Midbrain (tissue), 1 donor: ENCODE results near the gene CACNA1G.

Experiments used
- DNase-seq: peaks from one replicate; lab custom pipeline; 2025; lab: John Stamatoyannopoulos, UW

CACNA1G gene

DNA sequence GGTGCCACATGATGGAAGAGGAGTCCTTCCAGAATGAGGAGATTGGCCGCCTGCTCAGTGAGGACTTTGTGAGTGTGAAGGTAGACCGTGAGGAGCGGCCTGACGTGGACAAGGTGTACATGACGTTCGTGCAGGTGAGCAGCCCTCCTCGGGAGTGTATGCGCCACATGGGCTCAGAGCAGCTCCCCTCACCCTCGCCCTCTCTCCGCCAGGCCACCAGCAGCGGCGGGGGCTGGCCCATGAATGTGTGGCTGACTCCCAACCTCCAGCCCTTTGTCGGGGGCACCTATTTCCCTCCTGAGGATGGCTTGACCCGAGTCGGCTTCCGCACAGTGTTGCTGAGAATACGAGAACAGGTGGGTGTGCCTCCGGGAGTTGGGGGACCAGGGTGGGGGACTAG is 11.7 kb upstream of the CACNA1G start:
- no peak for DNase-seq

DNA sequence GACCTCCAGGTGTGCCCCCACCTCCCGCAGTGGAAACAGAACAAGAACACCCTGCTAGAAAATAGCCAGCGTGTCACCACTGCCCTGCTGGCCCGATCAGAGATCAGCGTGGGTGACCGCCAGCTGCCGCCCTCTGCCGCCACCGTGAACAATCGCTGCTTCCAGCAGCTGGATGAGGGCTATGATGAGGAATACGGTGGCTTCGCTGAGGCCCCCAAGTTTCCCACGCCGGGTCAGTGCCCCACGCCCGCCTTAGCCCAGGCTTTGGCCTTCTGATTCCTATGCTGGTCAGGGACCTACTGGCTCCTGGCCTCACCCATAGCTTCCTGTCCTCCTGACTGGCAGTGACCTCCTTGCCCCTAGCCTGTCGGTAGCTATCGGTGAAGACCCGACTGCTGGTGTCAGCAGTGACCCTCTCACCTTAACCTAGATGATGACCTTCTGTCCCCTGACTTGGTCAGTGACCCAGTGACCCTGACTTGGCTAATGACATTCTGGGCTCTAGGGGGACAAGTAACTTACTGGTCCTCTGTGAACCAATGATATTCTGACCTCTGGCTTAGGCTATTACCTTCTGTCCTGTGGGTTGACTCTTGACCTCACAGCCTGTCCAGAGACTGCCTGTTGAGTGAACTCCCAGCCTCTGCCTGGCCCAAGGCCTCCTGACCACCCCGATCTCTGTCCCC is 11.1 kb upstream of the CACNA1G start:
- DNase-seq, result no peak

DNA sequence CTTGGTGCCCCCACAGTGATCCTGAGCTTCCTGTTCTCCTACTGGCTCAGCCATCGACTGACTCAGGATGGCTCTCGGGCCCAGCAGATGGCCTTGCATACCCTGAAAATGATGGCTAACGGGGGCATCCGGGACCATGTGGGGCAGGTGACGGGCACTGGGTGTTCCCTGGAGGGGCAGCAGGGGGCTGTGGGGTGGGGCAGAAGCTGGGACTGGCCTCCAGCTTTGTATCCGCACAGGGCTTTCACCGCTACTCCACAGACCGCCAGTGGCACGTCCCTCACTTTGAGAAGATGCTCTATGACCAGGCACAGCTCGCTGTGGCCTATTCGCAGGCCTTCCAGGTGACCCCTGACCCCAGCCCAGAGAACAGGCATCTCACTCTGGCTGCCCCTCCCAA is 10.5 kb upstream of the CACNA1G start:
- DNase-seq, result no peak

DNA sequence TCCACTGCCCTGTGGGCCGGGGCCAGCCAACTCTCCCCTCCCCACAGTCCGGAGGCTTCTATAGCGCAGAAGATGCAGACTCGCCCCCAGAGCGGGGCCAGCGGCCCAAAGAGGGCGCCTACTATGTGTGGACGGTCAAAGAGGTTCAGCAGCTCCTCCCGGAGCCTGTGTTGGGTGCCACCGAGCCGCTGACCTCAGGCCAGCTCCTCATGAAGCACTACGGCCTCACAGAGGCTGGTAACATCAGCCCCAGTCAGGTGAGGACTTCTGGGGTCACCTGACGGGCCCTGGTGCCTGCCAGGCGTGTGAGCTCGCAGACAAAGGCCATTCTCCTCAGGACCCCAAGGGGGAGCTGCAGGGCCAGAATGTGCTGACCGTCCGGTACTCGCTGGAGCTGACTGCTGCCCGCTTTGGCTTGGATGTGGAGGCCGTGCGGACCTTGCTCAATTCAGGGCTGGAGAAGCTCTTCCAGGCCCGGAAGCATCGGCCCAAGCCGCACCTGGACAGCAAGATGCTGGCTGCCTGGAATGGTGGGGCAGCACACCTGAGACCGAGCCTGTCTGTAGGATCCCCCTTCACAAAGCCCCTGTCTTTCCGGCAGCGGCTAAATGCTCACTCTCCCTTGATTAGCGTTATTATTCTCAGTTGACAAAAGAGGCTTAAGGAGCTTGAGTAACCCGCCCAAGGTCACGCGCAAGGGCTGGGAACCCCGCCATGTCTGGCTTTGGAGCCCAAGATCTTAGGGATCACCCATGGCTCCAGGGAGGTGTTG is 9.7 kb upstream of the CACNA1G start:
- peak; percentile 78 for DNase-seq

DNA sequence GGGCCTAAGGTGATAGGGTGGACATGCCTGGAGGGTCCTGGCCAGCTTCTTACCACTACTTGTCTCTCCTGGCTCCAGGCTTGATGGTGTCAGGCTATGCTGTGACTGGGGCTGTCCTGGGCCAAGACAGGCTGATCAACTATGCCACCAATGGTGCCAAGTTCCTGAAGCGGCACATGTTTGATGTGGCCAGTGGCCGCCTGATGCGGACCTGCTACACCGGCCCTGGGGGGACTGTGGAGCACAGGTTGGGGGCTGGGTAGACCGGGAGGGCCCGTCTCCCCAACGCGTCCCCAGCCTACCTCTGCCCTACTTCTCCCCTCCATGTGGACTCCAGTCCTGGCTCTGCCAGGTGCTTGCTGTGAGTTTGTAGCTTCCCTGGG is 9.1 kb upstream of the CACNA1G start:
- DNase-seq, result no peak

DNA sequence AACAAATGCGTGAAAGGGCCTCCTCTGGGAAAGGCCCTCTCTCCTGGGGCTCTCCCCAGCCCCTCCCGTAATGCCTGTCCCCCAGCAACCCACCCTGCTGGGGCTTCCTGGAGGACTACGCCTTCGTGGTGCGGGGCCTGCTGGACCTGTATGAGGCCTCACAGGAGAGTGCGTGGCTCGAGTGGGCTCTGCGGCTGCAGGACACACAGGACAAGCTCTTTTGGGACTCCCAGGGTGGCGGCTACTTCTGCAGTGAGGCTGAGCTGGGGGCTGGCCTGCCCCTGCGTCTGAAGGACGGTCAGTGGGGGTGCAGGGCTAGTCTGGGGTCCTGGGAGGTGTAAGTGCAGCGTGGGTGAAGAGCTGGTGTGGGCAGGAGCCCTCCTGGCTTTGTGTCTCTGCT is 8.6 kb upstream of the CACNA1G start:
- DNase-seq, result no peak

DNA sequence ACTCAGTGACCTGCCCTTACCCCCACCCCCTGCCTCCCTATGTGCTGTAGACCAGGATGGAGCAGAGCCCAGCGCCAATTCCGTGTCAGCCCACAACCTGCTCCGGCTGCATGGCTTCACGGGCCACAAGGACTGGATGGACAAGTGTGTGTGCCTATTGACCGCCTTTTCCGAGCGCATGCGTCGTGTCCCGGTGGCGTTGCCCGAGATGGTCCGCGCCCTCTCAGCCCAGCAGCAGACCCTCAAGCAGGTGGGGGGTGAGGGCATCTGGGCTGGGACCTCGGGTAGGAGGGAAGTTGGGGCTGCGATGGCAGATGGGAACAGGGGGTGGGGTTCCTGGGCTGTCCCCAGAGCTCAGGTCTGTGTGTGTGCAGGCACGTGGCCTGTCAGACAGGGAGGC is 6.3 kb upstream of the CACNA1G start:
- DNase-seq, result no peak

DNA sequence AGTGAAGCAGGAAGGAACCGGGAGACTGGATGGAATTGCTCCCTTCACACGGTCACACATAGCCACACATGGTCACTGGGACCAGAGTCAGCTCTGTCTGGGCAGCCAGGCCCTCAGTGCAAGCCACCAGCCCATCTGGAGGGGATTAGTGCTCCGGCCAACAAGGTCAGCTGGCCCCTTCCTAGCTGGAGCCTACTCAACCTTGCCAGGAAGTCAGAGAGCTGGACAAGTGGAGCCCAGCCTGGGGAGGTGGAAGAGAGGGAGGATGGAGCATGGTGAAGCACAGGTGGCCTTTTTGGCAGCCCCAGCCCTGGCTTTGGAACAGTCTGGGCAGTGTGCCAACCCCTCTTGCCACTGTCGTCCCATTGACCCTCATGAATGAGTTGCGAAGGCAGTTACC is 3.7 kb upstream of the CACNA1G start:
- no peak for DNase-seq

DNA sequence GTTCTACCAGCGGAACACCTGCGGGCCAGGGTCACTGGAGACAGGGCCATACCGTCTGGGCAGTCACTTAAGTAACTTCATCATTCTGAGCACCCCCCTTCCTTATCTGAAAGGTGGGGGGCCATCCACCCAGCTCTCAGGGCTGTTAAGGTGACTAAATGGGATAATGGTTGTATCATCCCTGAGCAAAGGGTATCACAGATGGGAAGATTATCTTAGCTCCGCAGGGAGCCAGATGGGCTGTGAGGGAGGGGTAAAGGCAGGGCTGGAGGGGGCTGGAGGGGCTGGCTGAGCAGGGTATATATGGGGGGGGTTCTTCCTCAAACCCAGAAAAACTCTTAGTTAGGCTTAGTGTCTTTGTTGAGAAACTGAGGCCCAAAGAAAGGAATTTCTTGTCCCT is 2.9 kb upstream of the CACNA1G start:
- DNase-seq, result no peak

DNA sequence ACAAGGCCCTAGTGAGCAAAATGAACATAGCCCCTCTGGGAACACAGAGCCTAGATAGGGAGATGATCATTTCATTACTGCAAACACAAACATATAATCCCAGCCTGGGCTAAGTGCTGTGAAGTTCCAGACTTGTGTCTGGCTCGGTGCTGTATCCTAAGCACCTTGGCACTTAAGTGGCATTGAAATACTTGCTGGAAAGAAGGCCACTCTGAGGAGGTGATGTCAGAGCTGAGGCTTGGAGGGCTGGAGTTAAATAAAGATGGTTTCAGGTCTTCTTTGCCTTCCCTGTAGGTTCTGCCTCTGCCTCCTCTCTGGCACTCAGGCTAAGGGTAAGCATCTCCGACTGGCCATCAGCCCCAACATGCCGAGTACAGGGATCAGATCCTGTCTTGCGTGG is 2.4 kb upstream of the CACNA1G start:
- no peak for DNase-seq

DNA sequence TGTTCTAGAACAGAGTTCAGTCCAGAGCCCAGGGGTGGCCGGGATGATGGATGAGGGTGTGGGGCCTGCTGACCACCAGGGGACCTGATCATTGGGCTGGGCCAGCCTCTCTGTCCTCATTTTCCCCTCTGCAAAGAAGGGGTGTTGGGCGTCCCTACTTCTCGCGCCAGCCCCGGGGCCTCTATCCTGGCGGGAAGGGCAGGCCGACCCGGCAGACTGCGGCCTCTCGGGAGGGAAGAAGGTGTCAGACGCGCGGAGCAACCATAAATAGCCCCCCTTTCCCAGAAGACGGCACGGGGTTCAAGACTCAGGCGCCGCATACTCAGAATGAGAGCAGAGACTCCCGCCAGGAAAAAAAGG is 2.0 kb upstream of the CACNA1G start:
- DNase-seq, result no peak

DNA sequence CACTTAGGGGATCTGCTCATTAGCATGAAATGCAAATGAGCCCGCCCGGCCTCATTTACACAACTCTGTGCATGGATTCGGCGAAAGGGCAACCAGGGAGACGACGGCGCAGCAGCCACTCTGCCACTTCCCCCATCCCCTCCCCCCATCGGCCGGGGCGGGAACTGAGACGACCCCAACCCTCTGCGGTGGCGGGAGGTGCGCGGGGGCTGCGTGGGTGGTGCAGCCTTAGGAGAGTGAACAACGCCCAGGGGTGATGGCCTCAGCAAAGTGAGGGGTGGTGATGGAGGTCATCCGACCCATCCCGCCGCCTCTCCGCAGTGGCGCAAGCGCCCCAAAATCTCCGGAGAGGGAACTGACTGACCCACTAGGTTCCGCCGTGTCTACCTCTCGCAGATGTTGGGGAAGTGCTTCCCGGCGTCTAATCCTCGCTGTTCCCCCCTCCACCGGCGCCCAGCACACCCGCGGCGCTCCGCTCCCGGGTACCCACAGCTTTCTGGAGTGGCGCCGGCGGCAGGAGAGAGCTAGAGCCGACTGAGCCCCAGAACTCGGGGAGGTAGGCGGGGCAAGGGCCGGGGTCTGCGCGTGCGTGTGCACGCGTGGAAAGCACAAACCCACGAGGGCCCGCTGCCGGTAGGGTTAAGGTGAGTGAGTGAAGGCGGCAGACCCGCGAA is 1.4 kb upstream of the CACNA1G start:
- DNase-seq, result no peak

DNA sequence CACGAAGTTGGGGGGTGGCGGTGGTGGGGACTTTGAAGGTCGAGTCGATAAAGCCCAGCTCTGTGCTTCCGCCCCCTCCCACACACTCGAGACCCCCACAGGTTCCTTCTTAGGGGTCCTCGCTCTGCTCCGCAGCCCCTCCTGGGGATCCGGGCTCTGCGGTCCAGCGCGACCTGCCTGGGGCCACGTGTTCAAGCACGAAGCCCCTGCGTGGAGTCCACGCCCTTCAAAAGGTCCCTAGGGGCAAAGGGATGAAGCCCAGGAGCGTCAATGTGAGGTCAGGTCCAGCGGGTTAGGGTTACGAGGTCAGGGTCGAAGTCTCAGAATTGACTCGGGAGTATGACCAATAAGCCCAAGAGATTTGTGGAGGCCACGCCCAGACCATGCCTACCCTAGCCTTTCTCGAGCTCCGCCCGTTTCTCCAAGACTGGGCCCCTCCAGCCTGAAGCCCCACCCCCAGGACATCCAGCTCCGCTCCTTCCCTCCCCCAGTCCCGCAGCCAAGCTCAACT is 786 bp upstream of the CACNA1G start:
- DNase-seq, result no peak

DNA sequence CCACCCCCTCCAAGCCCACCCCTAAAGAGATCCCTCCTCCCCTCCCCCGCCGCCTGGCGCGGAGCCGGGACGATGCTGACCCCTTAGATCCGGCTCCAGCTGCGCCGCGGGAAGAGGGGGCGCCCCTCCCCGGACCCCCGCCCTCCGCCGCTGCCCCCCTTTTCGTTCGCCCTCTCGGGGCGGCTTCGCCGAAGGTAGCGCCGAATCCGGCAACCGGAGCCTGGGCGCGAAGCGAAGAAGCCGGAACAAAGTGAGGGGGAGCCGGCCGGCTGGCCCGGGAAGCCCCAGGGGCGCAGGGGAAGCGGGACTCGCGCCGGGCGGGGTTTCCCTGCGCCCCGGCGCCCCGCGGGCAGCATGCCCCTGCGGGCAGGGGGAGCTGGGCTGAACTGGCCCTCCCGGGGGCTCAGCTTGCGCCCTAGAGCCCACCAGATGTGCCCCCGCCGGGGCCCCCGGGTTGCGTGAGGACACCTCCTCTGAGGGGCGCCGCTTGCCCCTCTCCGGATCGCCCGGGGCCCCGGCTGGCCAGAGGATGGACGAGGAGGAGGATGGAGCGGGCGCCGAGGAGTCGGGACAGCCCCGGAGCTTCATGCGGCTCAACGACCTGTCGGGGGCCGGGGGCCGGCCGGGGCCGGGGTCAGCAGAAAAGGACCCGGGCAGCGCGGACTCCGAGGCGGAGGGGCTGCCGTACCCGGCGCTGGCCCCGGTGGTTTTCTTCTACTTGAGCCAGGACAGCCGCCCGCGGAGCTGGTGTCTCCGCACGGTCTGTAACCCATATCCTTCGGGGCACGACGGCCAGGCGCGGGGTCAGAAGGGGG is 623 bp downstream of the CACNA1G start:
- DNase-seq, result no peak

DNA sequence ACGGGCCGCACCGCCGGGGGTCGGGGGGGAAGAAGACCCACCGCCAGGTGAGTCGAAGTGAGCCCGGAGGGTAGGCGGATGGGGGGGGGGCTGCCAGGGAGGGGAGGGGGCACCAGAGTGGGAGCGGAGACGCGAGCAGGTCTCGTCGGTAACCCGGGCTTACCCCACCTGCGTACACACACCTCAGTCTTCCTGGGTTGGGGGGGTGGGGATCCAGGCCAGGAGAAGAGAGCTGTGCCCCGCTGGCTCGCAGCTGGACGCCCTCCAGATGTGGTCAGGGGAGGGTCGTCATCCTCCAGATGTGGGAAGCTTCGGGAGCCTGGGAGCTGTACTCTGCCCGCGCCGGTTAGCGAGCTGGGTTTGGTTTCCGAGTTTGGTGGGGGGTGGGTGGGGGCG is 1.2 kb downstream of the CACNA1G start:
- DNase-seq, result no peak

DNA sequence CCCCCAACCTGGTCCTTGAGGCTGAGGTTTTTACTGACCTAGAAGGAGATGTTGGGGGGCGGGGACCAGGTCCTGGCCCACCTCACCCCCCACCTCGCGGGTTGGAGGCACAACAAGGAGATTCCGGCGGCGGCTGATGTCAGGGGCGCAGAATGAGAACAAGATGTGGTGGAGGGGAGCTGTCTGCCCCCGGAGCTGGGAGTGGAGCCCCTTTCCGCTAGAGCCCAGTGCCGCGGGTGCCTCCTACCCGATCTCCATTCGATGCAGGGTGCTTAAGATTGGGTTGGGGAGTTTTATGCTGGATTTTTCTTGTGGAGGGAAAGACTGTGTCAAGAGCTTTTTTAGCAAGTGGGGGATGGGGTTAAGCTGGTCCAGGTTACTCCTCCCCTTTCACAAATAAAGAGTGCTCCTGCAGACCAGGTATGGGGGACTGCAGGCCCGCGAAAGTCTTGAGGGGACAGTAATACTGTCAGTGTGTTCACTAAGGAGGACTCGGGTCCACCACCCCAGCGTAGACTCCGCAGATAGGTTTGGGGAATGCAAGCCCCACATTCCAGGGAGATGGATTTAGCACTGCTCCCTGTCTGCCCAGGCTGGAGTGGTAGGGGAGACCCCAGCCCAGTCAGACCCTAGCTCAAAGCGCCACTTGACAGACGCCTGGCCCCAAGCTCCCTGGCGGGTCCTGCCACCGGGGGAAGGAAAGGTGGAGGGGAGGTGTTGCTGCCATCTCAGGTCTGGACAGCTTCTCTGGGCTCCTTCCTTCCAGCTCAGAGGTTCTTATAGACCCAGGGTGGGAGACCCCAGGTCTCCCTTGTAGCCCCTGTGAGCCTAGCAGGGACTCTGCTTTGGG is 2.0 kb downstream of the CACNA1G start:
- DNase-seq, result no peak

DNA sequence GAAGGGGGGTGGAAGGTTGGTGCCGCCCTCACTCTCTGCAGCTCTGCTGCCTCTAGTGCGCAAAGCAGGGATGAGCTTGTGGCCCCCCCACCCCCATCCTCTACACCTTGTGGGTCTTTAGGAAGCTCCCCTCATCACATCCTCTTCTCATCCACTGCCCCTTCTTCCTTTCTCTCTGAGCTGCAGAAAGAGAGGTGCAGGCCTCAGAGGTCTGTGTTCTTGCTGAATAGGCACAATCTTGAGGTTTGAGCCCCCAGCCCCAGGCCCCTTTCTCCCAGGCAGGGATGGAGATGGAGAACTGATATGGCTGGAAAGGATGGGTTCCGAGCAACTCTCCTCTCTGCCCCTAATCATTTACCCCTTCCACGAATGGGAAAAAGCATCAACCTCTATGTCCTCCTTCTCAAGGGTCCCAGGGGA is 2.6 kb downstream of the CACNA1G start:
- no peak for DNase-seq

DNA sequence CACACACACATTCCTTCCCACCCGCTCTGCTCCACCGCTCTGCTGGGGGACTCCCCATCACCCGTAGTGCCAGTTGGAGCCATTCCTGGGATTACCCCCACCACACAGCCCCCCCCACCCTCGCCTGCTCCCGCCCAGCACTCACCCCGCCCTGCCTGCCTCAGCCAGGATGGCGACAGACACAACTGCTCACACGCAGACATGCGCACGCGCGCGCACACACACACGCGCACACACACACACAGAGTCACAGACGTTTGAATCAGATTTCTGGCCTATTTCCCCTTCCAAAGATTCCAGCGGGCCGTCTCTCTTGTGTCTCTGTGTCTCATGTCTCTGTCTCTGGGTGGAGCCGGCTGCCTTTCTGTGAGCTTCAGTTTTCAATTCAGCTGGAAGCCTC is 4.4 kb downstream of the CACNA1G start:
- no peak for DNase-seq

DNA sequence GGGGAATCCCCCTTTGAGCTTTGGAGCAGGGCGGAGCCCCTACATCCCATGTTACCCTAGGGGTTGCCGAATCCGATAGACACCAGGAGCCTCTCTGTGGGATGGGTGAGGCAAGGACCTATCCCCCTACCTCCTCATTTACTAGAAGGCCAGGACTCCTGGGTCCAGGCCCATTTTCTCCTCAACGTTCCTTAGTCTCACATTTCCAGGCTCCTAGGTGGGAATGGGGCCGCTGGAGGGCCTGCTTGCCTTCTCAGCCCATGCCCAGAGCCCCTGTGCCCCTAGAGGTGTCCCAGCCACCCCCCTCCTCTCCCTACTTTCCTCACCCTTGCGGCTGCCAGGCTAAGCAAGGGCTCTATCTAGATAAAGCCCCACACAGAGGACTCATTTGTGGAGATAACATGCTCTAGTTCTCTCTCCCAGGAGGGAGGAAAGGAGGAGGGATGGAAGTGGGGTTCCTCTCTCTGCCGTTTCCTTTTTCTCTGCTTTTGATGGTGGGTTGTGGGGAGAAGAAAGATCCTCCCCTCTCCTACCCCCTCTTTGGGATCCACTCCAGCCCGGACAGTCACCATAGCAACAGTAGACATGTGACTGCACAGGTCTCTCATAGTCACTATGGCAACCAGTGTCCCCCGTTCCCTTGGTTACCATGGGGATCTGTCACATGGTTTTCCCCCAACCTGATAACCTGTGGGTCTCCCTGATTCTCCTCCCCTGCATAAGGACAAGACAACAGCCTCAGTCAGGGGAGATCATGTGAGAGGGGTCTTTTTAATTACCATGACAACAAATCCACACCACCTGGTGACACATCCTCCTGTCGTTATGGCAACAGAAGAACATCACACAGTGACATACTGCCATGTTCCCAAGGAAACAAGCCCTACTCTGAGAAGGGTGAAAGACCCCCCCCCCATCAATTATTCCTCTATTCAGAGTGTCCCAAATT is 5.2 kb downstream of the CACNA1G start:
- DNase-seq, result peak; percentile 42

DNA sequence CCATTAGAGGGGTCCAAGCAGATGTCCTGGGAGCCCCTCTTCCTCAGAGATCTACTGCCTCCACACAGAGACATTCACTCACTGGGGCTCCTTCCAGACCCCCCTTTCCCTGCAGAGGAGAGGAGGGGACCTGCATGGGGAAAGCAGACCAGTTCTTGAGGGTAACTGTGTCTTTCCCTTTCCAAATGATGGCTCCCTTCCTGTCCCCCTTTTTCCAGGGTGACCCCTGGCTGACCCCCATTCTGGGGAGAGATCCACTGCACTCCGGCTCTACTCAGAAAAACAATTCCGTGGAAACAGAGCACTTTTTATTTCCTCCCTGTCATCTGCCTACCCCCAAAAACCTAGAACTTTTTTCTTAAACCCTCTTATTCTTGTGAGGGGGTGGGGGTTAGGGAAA is 6.4 kb downstream of the CACNA1G start:
- DNase-seq, result no peak
